ENCODE results near the gene WNT3A.

The WNT3A gene

DNA sequence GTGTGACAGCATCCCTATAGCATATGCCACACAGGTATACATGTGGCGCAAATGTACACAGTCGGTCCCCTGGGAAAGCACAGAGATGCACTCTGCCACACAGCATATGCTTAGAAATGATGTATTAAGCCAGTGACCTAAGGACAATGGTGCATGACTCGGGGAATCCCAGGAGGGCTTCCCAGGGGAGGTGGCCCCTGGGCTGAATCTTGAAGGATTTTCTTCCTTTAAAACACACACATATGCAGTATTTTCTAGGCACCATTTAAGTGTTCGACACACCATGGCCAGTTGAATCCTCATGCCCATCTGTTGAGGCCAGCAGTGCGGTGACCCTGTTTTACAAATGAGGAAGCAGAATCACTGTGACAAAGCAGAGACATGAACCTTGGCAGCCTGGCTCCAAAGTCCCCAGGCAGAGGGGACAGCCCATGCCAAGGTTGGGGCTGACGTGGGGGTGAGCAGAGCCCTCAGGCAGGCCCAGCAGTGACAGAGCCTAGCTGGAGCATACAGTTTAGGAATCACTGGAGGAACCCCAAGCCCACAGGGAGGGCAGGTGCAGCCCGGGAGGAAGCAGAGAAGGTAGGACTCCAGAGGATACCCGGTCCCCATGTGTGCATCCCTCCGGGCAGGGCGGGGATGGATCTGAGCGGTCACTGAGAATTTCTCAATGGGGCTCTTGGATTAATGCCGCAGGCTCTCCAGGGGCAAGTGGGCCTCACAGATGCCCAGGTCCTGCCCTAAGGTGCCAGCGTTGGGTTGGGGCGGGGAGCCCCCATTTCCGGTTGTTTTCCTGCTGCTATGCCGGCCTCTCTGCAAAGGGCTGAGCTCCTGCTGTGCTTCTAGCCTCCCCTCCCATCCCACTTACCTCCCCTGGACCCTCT, 28.4 kb downstream of the WNT3A start:
- no peak for DNase-seq

DNA sequence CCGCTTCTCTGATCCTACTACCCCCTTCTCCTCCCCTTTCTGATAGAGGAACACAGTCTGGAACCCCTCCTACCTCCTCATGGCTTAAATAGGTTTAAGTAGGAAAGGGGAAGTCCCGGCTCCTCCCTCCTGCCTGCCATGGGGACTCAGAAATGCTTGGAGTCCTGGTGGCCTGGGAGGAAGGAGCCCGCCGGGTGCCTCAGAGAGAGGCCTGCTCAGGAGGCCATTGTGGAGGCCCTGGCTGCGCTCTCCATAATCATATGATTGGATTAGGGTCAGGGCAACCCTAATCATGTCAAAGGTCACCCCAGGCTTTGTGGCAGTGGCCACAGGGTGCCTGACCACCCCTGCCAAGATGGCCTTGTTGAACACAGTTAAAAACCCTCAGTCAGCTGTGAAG, 29.0 kb downstream of the WNT3A start:
- no peak for DNase-seq

- no peak for DNase-seq
Observed at GRCh38 chr1:228036701-228037231, 30.0 kb downstream of the WNT3A start.

DNA sequence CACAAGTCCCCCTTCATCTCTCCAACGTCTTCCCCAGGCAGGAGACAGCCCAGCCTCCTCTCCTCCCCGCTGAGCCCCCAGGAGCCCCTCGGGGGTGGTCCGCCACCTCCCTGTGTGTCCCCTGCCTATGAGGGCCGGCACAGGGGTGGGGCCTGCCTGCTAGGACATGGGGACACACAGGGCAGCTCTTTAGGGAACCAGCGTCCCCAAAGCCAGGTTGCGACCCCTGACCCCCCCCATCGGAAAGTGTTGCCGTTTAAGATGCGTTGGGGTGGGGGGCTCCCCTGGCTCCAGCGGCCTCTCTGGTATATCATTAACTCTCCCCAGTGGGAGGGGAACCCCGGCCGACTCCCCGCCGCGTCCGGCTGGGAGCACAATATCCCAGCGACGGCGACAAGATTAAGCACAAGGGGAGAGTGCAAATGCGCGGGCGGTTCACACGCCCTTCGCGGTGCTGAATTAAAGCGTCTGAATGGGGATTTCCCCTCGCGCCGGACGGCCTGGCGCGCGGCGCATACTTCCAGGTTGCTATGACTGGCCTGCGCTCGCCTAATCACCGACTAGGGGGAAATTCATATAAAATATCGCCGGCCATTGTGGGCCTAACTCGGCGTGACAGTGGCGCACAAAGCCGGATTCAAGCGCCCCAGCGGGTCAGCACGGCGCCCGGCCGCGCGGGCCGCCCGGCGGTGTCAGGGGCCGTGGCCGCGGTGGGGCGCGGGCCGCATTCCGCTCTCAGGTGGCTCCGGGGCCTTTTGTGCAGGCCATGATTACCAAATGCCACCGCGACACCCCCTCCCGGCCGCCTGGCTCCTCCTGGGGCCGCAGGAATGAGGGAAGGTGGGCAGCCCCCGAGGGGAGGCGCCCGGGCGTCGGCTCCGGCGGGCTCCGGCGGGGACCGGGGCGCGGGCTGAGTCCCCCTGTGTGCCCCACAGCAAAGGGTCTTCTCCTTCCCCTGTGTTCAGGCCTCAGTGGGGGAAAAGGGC, 30.9 kb downstream of the WNT3A start:
- peak in 1 of 2 donors; percentile 7 for DNase-seq

GRCh38 chr1:228038387-228039005, 31.7 kb downstream of the WNT3A start:
- DNase-seq: no peak

DNA sequence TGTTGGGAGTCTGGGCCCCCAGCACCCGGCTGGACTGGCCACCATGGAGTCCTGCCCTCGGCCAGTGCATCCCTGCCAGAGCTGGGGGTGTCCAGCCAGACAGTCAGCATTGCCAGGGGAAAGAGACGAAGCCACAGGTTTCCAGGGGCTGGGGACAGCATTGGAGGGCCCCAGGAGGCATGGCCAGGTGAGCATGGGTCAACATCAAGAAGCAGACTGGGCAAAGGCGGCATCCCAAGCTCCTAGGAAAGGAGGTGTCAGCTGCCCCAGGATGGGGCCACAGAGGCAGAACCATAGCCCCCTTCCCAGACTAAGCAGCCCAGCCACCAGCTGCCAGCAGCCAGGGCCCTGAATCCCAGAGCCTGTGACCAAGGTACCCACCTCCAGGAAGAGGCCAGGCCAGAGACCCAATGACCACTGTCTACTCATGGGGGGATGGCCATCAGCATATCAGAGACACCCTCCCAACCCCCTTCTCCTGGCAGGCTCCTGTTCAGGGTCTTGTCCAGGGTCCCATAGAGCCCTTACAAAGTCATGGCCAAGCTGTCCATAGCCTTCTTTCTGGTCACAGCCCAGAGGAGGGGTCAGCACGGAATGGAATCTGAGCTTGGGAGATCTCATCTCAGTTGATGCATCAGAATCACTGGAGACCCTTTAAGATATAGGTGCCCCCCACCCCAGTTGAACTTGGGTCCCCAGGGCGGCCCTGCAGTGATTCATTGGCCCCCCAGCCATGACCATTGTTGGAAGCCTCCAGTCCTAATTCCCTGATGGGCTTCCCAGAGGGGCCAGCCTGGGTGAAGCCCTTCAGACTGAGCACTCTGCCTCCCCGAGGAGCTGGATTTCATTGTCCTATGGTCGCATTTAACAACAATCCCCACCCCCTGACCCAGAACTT, 32.5 kb downstream of the WNT3A start:
- DNase-seq: no peak

GRCh38 chr1:228039986-228040385, 33.2 kb downstream of the WNT3A start:
- no peak for DNase-seq

- no peak for DNase-seq
Observed at GRCh38 chr1:228041316-228041715, 34.5 kb downstream of the WNT3A start.

DNA sequence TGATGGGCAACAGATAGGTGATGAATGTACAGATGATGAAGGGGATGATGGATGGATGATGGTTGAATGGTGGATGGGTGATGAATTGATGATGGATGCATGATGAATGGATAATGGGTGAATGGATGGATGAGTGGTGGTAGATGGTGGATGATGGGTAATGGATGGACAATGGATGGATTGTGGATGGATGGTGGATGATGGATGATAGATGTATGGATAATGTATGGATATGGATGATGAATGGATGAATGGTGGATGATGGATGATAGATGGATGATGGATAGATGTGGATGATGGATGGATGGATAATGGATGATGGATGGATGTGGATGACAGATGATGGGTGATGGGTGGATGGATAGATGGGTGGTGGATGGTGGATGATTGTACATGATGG, 35.7 kb downstream of the WNT3A start:
- DNase-seq: no peak

DNA sequence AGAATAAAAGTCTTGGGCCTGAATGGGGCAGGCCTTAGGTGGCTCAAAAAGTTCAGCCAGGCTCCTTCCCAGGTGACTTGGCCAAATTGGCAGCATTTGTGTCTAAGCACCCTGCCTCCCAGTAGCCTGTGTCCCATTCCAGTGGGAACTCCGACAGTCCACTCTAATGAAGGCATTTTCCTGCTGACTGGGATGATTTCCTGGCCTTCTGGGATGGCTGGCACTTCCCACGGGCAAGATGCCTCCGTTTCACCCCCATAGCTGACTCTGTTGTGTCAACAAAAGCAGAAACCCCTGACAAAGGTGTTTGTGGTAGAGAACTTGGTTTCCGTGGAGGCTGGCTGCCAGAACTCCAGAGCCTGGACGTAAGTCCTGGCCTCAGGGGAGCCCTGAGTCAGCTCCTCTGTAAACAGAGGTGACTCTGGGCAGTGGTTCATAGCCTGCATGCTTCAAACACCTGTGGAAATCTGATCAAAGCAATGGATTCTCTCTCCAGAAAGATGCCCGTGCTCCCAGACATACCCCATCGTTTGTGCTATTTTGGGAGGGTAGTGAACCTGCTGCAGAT, 36.6 kb downstream of the WNT3A start:
- DNase-seq: no peak

- no peak for DNase-seq
Observed at GRCh38 chr1:228044961-228045360, 38.2 kb downstream of the WNT3A start.

GRCh38 chr1:228045405-228045804, 38.6 kb downstream of the WNT3A start:
- no peak for DNase-seq

DNA sequence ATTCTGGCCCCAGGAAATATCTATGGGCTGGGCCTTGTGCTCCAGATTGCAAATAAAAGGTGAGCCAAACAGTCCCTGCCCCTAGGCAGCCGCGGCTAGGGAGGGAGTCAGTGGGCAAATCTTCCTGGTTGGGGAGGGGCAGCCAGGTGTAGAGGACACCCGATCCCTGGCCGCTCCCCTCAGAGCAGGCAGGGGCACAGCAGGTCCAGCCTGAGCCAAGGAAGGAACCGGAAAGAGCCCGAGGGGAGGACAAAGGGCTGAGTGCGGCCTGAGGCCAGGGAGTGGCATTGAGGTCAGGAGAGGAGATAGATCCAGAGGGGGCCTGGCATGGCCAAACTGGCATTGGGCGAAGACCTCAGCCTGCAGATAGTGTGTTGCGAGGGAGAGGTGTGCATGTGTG, 39.1 kb downstream of the WNT3A start:
- DNase-seq: no peak

- DNase-seq: no peak
Observed at GRCh38 chr1:228046421-228047182, 39.8 kb downstream of the WNT3A start.

- DNase-seq: no peak
Observed at GRCh38 chr1:228047183-228047466, 40.3 kb downstream of the WNT3A start.

- DNase-seq: no peak
Observed at GRCh38 chr1:228048120-228048519, 41.3 kb downstream of the WNT3A start.

GRCh38 chr1:228048659-228049298, 42.0 kb downstream of the WNT3A start:
- no peak for DNase-seq

DNA sequence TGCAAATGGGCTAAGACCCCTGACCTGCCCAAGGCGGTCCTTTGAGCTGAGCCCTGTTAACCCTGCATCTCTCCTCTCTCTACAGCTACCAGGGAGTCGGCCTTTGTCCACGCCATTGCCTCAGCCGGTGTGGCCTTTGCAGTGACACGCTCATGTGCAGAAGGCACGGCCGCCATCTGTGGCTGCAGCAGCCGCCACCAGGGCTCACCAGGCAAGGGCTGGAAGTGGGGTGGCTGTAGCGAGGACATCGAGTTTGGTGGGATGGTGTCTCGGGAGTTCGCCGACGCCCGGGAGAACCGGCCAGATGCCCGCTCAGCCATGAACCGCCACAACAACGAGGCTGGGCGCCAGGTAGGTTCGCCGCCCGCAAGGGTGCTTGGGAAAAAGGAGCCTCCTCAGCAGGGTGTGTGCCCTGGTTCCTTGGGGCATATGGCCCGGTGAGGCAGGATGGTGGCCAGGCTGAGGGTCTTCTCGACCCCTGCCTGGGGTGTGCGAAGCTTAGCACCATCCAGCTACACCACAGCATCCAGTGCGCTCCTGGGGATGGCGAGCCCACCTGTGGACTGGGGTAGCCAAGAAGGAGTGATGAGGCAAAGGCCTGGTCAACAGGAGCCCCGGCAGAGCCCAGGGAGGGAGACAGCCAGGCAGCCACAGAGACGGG, 43.9 kb downstream of the WNT3A start:
- DNase-seq: no peak

- DNase-seq: no peak
Observed at GRCh38 chr1:228058172-228058948, 51.6 kb downstream of the WNT3A start.

Data from CD4-positive, alpha-beta T cell treated with Interleukin-1 beta for 1 hour (primary cell).